T-helper 1 cell treated with Interleukin-12 subunit alpha and Interleukin-12 subunit beta and Interleukin-4 antibody, amounts not matched to agents 30 ng/mL and 1 ng/mL, for 36 hours (primary cell): Measurements from ENCODE around the gene SCN4B. TPM values are rescaled to one million over a fixed set of nuclear protein-coding genes. Genes with fewer than 3 reads are reported as not detected.

Experiments
- intact Hi-C: fragments of 100-400 bp; cut with micrococcal nuclease; formaldehyde crosslinking; loops from one replicate; pipeline ENCODE4 v1.15.1; 2024
- total RNA-seq: library from RNA; stranded (reverse); gene quantifications from 2 replicates; pipeline ENCODE4 v1.2.3, GENCODE V29; 2022

Gene SCN4B
- total RNA-seq, 1 donor from 2014 or later, result 0.29 TPM

DNA sequence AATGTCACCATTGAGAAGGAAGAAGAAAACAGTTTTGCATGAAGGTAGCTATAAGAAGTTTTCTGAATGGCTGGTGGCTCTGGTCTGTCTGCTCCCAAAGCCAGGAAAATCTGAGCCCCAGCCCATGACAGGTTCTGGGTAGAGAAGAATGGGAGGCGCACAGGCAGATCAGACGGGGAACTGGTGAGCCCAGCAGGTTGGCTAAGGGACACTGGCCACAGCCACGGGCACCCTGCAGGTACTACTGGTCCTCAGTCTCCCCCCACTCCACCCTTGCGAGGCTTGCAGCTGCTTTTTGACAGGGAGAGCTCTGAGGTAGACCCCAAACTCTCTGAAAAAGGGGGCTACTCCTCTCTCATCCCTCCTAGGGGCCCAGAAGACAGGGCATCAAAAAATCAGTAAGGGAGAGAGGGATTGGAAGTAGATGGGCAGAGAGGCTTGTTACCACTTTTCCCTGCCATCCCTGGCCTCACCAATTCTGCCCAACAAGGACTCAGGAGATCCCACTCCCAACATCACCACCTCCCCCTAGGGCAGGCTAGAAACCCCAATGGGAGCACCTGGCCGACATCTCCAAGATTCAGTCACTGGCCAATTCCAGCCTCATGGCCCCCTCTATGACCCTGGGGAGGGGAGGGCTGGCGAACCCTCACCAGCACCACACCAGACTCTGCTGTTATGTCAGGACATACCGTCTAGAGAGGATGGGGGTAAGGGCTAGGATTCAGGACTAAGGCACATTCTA lies 17.4 kb downstream of the SCN4B start:
- intact Hi-C loops, result no loop called here

DNA sequence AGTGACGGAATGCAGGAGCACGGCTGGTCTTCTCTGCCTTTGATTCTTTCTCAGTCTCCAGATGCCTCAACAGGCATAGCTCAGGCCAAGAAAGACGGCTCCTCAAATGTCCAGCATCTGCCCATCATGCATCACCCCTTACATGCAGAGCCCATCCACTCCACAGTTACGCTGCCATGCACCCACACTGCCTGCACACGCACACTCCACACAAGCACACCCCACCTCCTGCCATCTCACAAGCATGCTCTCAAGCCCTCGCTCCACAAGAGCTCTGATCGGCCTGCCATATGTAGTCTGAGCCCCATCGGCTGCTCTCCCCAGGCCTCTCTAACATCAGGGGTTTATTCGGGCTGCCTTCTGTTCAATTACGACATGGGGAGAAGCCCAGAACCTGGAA lies 18.8 kb downstream of the SCN4B start:
- intact Hi-C loops, result no loop called here

GRCh38 chr11:118132385-118133151 lies 20.1 kb downstream of the SCN4B start:
- intact Hi-C loops, result no loop called here

- intact Hi-C loops, result no loop called here
Measured at GRCh38 chr11:118129471-118130172, 23.0 kb downstream of the SCN4B start.

DNA sequence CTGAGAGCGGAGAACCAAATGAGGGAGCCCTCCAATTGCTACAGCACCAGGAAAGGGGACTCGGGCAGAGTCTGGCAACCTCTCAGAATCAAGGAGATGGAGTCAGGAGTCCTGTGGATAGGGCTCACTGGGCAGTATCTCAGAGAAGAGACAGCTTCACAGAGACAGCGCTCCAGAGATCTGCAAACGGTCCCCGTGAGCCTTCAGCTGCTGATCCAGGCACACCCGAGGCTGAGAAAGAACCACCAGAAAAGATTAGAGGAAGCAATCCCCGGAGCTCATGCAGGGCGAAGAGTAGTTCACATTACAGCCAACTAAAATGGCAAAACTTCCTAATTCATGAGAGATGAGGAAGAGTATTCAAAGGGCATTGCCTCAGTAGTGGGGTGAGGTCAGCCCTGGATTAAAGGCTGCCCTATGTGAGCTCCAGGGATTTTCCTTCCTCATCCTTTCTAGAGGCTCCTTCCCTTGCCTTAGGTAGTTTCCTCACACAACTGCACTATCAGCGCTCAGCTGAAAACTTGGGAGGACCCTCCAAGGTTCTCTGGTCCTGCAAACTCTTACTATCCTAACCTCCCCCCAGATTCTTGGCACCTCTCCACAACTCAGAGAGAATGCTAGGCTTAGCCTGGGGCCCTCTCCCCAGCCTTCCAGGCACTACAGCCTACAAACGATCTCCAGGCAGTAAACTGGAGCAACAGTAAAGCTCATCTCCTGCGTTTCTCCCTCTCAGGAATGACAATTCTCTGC lies 23.7 kb downstream of the SCN4B start:
- intact Hi-C loops, result no loop called here

GRCh38 chr11:118128310-118128709 lies 24.3 kb downstream of the SCN4B start:
- intact Hi-C loops, result no loop called here

- intact Hi-C loops, result no loop called here
Measured at GRCh38 chr11:118126082-118126838, 26.4 kb downstream of the SCN4B start.

DNA sequence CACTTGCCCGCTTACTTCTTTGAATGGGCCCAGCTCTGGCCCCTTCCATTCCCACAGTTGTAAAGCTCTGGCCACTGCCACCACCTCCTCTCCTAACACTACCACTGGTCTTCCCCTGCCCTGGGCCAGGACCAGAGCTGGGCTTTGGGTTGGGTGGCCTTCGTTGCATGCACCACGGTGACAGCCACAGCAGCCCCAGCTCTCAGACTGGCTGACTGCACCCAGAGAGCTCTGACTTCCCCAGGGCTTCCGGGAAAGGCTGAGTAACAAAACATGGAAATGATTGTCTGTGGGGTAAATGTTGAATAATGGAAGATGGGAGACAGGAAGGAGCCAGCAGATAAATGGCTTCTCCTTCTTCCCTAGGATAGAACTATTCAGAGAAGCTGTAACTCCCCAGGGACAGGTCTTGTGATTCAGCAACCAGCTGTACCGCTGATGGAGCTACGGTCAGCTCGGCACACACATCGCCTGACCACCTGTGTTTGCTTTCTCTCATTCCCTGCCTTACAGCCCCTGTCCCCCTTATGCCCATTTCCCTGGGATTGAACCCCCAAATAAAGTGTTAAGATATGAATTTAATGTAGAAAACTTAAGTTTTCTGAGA lies 27.6 kb downstream of the SCN4B start:
- intact Hi-C loops, result no loop called here

DNA sequence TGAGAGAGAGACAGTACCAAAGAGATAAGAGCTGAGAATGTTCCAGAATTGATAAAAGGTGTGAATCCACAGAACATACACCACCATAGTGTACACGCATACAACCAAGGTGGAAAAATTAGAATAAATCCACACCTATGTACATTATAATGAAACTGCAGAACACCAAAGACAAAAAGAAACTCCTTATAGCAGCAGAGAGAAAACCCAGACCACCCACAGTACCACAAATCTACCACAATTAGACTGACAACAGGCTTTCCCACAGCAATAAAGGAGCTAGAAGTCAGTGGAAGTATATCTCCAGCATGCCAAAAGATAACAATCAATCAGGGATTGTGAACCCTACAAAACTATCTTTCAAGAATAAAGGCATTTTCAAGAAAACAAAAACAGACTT lies 31.8 kb downstream of the SCN4B start:
- intact Hi-C loops, result no loop called here

DNA sequence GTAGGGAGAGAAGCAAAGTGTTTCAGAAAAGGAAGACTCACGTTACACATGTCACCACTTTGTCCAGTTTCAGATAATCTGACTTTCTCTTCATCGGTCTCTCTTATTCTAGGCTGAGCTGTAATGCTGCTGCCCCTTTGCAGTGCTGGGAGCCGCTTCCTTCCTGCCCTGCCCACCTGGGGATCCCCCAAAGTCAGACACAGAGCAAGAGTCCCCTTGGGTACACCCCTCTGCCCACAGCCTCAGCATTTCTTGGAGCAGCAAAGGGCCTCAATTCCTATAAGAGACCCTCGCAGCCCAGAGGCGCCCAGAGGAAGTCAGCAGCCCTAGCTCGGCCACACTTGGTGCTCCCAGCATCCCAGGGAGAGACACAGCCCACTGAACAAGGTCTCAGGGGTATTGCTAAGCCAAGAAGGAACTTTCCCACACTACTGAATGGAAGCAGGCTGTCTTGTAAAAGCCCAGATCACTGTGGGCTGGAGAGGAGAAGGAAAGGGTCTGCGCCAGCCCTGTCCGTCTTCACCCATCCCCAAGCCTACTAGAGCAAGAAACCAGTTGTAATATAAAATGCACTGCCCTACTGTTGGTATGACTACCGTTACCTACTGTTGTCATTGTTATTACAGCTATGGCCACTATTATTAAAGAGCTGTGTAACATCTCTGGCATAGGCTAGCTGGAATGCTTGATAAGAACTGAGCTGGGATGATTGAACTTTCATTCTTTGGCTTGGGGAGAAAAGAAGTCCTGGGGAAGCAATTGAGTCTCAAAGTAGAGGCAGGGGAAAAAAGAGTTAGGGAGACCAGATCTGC lies 34.6 kb downstream of the SCN4B start:
- intact Hi-C loops, result no loop called here

DNA sequence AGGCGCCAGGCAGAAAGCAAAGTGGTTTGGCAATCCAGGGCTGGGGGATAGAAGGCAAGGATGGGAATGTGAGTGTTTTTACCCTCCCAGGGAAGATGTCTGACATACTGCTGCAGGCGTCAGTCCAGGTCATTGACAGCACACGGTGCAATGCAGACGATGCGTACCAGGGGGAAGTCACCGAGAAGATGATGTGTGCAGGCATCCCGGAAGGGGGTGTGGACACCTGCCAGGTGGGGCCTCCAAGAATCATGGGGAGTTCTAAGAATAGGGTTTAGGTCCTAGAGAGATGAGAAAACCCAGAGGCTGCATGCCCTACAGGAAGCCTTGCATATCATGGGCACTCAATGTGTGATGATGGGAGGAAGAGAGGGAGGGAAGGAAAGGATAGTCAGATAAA lies 37.6 kb downstream of the SCN4B start:
- intact Hi-C loops, result no loop called here

DNA sequence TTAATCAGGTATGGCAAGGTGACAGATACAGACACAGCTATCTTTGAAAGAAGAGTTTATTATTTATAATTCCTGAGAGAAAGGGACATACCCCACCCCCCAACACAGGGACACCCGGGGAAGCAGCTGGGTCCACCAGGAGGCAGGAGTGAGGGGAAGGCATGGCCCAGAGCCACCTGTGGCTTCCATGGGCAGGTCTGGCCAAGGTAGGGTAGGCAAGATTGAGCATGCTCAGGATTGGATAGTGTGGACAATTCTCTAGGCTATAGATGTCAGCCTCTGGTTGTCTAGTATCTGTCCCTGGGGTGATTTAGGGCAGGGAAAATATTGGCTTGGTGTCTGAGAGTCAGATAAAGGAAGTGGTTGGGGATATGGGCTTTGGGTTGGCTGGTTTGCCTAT lies 38.4 kb downstream of the SCN4B start:
- intact Hi-C loops, result no loop called here

GRCh38 chr11:118112711-118113430 lies 39.8 kb downstream of the SCN4B start:
- intact Hi-C loops, result no loop called here

GRCh38 chr11:118111744-118112035 lies 40.9 kb downstream of the SCN4B start:
- intact Hi-C loops, result no loop called here

DNA sequence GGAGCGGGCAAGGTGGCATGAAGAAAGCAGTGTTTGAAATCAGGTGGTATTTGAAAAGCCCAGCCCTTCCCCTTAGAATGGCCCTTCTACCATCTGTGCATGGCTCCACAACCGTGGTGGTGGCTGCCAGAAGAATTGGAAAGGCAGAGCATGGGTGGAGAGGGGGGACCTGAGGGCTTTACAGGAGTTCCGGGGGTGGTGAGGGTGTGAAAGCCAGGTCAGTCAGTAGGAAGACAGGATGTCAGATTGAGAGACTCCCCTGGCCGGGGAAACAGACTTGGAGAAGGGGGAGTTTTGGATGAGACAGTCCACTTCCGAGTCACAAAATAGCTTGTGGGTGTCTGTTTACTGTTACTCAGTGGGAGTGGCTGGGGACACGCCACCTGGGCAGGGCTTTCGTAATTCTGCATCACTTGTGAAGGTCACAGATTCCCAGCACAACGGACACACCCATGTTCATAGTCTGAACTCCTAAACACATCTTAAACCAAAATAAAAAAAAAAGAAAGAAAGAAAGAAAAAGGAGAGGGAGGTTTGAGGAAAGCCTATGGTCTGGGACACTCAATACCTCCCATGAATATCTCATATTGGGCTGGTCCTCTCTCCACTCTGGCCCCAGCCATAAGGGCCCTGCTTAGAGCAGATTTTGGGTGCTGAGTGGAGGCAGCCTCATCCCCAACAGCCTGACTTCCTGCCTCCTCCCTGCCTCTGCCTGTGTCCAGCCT lies 41.4 kb downstream of the SCN4B start:
- intact Hi-C loops, result no loop called here

DNA sequence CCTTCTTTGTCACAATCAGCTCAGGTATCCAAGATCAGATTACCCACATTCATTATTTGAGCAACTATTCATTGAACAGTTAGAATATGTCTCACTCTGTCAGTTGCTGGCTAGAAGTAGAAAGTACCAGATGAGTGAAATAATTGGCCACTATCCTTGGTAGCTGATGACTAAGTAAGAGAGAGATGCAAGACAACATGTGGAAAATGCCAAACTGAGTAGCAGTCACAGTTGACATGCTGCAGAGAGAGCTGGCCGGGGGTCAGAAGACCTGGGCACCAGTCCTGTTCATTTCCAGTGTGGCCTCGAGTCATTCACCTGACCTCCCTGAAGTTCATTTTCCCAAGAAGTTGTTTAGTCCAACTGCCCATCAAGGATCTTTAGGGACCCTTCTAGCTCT lies 43.4 kb downstream of the SCN4B start:
- intact Hi-C loops, result no loop called here

- intact Hi-C loops, result no loop called here
Measured at GRCh38 chr11:118108513-118108912, 44.1 kb downstream of the SCN4B start.

DNA sequence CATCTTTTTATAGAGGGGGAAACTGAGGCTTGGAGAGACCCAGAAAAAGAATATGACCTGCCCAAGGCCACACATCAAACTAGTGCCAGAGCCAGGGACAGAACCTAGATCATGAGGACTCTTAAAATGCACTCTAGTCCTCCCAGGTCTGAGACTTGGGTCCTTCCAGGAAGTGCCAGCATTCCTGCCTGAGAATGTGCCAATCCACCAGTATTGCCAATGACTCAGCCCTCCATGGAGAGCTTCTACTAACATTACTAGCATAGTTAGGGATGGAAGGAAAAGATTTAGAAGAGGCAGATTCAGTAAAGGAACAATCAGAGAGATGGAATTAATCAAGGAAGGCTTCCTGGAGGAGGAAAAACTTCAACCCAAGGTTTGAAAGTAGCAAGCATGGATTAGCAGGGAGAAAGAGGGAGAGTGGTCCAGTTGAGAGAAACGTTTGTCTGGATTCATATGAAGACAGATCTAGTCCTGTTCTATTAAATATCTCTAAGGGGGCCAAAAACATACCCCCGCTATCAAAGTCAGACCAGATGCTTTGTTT lies 45.8 kb downstream of the SCN4B start:
- intact Hi-C loops, result no loop called here
